Breast epithelium (tissue), 3 donors: ENCODE data around the gene WWOX.

Experiments
- CTCF ChIP-seq, 3 donors: fragments of 450-650 bp; IDR thresholded peaks; one replicate each; pipeline ENCODE4 v1.5.1; 2016 to 2017; ENCODE audit warnings: antibody characterized with exemption in 3 of 3, mild to moderate bottlenecking in 3 of 3, moderate library complexity in 3 of 3
- POLR2A ChIP-seq: fragments of 450-650 bp; IDR thresholded peaks from one replicate; pipeline ENCODE4 v1.6.1; 2016; ENCODE audit warnings: antibody characterized with exemption, mild to moderate bottlenecking, moderate library complexity

GRCh38 chr16:78686601-78687000, 587.1 kb downstream of the WWOX start:
- no peak for TF ChIP-seq POLR2A
- TF ChIP-seq CTCF (IDR thresholded peaks at IDR 0.05) = no peak
